ENCODE results near the gene CAMK2B. TPM values are rescaled to one million over a fixed set of nuclear protein-coding genes. Genes with fewer than 3 reads are reported as not detected.

Gene CAMK2B
- total RNA-seq, 1 donor from 2014 or later: not detected

DNA sequence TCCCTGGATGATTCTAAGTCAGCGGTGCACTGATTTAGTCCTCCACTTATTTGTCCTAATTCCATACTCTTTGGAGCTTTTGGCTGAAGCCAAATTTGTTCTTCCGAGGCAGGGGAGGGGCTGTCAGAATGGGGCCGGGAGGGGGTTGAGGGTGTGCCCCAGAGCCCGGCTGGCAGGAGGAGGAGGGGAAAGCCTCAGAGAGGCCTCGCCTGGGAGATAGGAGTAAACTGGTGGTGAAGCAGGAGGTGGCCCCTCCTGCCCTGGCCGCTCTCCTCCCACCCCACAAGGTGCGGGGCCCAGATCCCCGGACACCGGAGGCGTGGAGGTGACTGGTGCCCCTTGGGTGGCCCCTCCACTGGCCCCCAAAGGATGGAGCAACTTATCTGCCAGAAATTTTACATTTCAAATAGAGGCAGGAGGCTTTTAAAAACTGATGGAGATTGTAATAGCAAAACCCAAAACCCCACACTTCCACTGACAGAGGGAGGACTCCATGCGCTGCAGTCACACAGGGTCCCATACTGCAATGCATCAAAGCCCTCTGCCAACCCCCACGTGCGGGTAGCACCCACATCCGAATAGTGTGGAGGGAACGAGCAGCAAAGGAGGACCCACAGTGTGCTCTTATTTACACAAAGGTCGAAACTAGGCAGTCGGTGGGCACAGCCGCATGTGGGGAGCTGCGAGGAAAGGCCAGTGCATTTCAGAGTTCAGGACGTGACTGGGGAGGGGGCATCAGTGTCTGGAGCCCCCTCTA, 61.9 kb downstream of the CAMK2B start:
- DNase-seq (ENCODE audit: low read depth): no peak
- no peak overlapping the region for H3K4me3 ChIP-seq (ENCODE audit: low read depth, low read length)
- TF ChIP-seq, protein P1, sequence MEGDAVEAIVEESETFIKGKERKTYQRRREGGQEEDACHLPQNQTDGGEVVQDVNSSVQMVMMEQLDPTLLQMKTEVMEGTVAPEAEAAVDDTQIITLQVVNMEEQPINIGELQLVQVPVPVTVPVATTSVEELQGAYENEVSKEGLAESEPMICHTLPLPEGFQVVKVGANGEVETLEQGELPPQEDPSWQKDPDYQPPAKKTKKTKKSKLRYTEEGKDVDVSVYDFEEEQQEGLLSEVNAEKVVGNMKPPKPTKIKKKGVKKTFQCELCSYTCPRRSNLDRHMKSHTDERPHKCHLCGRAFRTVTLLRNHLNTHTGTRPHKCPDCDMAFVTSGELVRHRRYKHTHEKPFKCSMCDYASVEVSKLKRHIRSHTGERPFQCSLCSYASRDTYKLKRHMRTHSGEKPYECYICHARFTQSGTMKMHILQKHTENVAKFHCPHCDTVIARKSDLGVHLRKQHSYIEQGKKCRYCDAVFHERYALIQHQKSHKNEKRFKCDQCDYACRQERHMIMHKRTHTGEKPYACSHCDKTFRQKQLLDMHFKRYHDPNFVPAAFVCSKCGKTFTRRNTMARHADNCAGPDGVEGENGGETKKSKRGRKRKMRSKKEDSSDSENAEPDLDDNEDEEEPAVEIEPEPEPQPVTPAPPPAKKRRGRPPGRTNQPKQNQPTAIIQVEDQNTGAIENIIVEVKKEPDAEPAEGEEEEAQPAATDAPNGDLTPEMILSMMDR (conservative IDR thresholded peaks at IDR 0.05; ENCODE audit: low read depth, low read length): no peak

DNA sequence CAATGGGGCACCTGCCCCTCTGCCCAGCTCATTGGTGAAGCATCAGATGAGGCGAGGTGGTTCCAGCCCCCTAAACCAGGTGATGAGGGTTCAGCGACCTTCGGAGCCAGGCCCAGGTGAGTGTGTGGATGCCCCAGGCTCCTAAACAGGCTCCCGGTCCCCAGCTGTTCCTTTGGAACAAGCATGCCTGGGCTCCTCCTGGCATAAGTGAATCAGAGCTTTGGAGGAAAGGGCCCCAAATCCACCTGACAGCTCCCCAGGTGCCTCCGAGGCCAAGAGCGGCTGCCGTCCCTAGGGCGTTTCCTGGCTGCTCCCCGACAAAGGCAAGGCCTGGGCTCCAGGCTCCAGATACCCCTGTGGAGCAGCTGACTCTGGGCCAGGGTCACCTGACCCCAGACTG, 63.4 kb downstream of the CAMK2B start:
- DNase-seq (ENCODE audit: low read depth): no peak
- H3K4me3 ChIP-seq (ENCODE audit: low read depth, low read length): no peak overlapping the region
- TF ChIP-seq, protein P1 (conservative IDR thresholded peaks at IDR 0.05; ENCODE audit: low read depth, low read length): no peak

DNA sequence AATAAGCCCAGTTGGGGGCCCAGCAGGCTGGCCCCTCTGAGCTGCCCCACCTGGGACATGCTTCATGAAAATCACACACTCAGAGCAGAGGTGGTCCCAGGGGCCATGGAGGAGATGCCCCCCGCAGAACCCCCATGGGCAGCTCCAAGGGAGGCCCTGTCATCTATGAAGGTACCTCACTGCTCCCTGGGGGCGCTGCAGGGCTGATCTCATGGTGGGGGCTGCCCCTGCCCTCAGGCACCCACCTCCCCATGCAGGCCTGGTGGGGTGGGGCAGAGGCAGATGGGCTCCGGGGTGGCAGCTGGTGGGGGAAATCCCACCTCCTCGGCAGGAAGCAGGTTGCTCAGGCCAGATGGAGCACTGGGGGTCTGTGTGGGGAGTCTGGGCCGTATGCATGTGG, 64.2 kb downstream of the CAMK2B start:
- TF ChIP-seq, protein P1 (conservative IDR thresholded peaks at IDR 0.05; ENCODE audit: low read depth, low read length): no peak
- DNase-seq (ENCODE audit: low read depth): no peak
- H3K4me3 ChIP-seq (ENCODE audit: low read depth, low read length): no peak overlapping the region

DNA sequence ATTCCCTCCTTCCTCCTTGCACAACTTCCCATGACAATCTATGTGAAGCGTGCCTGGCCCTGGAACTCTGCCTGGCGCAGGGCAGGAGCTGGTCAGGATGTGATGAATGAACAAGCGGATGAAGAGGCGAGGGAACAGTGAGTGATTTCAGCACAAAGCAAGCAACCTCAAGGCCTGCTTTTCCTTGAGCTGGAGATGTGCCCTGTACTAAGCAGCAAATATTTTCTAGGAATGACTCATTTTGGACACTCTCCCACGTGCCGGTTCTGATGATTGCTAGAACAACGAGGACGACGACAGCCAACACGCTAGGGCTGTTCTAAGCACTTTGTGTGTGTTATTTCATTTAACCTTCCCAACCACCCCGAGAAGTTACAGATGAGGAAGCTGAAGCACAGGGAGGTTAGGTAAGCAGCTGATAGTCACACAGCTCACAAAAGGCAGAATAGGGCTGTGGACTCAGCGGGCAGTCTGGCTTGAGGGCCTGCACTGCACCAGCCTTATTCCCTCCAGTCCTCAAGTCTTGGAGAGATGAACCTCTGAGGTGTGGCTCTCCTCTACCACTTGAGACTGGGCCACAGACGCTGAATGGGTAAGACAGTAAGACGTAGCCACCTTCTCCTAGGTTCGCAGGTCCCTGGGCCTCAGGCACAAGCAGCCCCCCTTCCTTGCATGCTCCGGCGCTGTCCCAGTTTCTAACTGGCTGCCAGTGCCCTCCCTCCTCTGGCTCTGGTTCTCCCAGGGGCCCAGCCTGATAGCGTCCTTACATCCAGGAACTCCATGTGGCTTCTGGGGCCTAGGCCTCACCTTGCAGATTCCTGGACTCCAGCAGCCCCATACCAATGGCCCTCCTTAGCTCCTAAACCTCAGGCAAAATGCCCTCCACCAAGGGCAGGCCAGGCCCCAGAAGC, 65.6 kb downstream of the CAMK2B start:
- TF ChIP-seq, protein P1 (conservative IDR thresholded peaks at IDR 0.05; ENCODE audit: low read depth, low read length): no peak
- peak; percentile 23 for DNase-seq (ENCODE audit: low read depth)
- no peak overlapping the region for H3K4me3 ChIP-seq (ENCODE audit: low read depth, low read length)

DNA sequence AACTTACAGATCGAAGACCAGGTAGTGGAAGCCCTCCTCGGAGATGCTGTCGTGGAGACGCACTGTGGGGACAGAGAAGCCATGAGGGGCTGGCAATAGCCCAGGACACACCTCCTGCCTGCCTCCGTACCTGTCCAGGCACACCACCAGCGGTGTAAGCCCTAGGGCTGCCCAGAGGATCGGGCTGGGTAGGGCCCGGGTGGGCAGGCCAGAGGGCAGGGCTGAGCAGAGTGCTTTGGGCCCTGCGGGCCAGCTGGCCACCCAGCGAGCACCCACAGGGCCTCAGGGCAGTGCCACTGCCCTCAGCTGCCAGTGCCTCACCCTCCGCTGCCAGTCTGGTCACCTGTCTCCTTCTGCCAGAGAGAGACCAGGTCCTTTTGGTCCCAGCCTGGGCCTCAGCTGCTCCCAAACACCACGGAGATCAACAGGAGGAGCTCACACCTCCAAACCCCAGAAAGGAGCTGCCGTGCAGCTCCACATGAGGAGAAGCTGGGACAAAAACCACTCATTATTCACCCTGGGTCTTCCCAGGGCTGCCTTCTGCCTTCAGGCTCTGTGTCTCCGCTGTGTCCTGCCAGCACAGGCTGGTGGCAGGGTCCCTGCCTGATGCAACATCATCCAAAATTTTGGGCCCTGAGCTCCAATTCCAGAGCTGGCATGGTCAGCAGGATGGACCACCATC, 66.4 kb downstream of the CAMK2B start:
- no peak overlapping the region for H3K4me3 ChIP-seq (ENCODE audit: low read depth, low read length)
- no peak for DNase-seq (ENCODE audit: low read depth)
- TF ChIP-seq, protein P1 (conservative IDR thresholded peaks at IDR 0.05; ENCODE audit: low read depth, low read length): no peak

DNA sequence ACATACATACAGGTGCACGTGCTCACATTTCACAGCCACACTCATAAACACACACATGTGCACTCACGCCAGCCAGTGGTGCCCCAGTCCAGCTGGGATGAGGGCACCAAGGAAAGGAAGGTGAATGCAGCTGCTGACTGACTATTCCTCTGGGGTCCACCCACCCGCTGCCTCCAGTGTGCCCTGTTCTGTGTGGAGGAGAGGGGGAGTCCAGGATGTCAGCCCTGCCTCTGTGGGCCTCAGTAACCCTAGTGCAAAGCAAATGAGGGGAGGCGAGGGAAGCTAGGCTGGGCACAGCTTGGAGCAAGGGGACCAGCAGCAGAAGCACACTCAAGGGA, 67.0 kb downstream of the CAMK2B start:
- TF ChIP-seq, protein P1 (conservative IDR thresholded peaks at IDR 0.05; ENCODE audit: low read depth, low read length): no peak
- no peak overlapping the region for H3K4me3 ChIP-seq (ENCODE audit: low read depth, low read length)
- no peak for DNase-seq (ENCODE audit: low read depth)

Data from epithelial cell of proximal tubule (primary cell).